IMR-90 (cell line): ENCODE results near the gene PKDCC. TPM values are rescaled to one million over a fixed set of nuclear protein-coding genes. Genes with fewer than 3 reads are reported as not detected.

Source experiments
- ATAC-seq: fragments of 200-7000 bp; cut with Tn5 transposase; 2 replicates; pipeline ENCODE4 v1.9.1; 2020; ENCODE audit warnings: low read depth, mild to moderate bottlenecking, moderate library complexity
- BruUV-seq: library from RNA; stranded (reverse); fragments of 400-500 nt; replicated peaks from 2 replicates; lab custom pipeline; 2021; lab: Mats Ljungman, UMichigan
- CTCF ChIA-PET: fragments of 300-600 bp; formaldehyde crosslinking; extraction: SDS; loops from one replicate; lab custom pipeline; 2021; ENCODE audit warnings: antibody characterized with exemption; lab: Yijun Ruan, JAX
- POLR2A ChIA-PET: fragments of 300-600 bp; sonication (Branson Sonifier 250); formaldehyde crosslinking; loops from one replicate; lab custom pipeline; 2022; ENCODE audit warnings: antibody characterized with exemption; ENCODE audit not compliant: unreplicated experiment; lab: Charles Lee
- DNase-seq: peaks from one replicate; pipeline ENCODE4 v3.0.0; 2013
- H2AFZ ChIP-seq: replicated peaks from 2 replicates; pipeline ENCODE3; 2013; ENCODE audit warnings: low read length, mild to moderate bottlenecking; ENCODE audit not compliant: poor library complexity
- H2AK5ac ChIP-seq: 2 replicates; pipeline ENCODE4 v1.6.1; 2013; ENCODE audit warnings: low read depth, low read length, inconsistent platforms
- H2AK9ac ChIP-seq: replicated peaks from 2 replicates; pipeline ENCODE3; 2013; ENCODE audit warnings: mild to moderate bottlenecking, low read depth, low read length, moderate library complexity; ENCODE audit not compliant: poor library complexity
- H2BK120ac ChIP-seq: 2 replicates; pipeline ENCODE4 v1.6.1; 2013; ENCODE audit warnings: low read depth, low read length, inconsistent platforms
- H2BK15ac ChIP-seq: 3 replicates; pipeline ENCODE4 v1.6.1; 2013; ENCODE audit warnings: low read depth, low read length, inconsistent platforms
- H2BK20ac ChIP-seq: 2 replicates; pipeline ENCODE4 v1.6.1; 2013; ENCODE audit warnings: low read depth, mild to moderate bottlenecking, inconsistent platforms, low read length, moderate library complexity
- H2BK5ac ChIP-seq: 2 replicates; pipeline ENCODE4 v1.6.1; 2013; ENCODE audit warnings: mild to moderate bottlenecking, low read depth, low read length, inconsistent platforms; ENCODE audit not compliant: poor library complexity, severe bottlenecking
- H3K14ac ChIP-seq: replicated peaks from 2 replicates; pipeline ENCODE4 v1.6.1; 2013; ENCODE audit warnings: low read depth, low read length, inconsistent platforms
- H3K18ac ChIP-seq: 2 replicates; pipeline ENCODE4 v1.6.1; 2013; ENCODE audit warnings: low read depth, low read length, control low read depth
- H3K23ac ChIP-seq: 2 replicates; pipeline ENCODE4 v1.6.1; 2013; ENCODE audit warnings: low read depth, low read length, inconsistent platforms
- H3K27ac ChIP-seq: 2 replicates; pipeline ENCODE4 v1.5.1; 2013; ENCODE audit warnings: mild to moderate bottlenecking, control low read depth, low read length; ENCODE audit not compliant: insufficient read depth
- H3K27me3 ChIP-seq: 2 replicates; pipeline ENCODE4 v1.6.1; 2013; ENCODE audit warnings: low read length; ENCODE audit not compliant: control insufficient read depth, insufficient read depth
- H3K36me3 ChIP-seq: 2 replicates; pipeline ENCODE4 v1.6.1; 2013; ENCODE audit warnings: low read length, mixed read lengths; ENCODE audit not compliant: control insufficient read depth, insufficient read depth
- H3K4ac ChIP-seq: 2 replicates; pipeline ENCODE4 v1.6.1; 2013; ENCODE audit warnings: low read depth, low read length, inconsistent platforms
- H3K4me1 ChIP-seq: 2 replicates; pipeline ENCODE4 v1.6.1; 2013; ENCODE audit warnings: low read length, mixed read lengths; ENCODE audit not compliant: control insufficient read depth, insufficient read depth
- H3K4me2 ChIP-seq: 2 replicates; pipeline ENCODE4 v1.6.1; 2013; ENCODE audit warnings: low read depth, mild to moderate bottlenecking, control low read depth, low read length, moderate library complexity
- H3K4me3 ChIP-seq: 2 replicates; pipeline ENCODE4 v1.5.1; 2013; ENCODE audit warnings: low read depth, mild to moderate bottlenecking, control low read depth, low read length, moderate library complexity; ENCODE audit not compliant: insufficient read depth
- H3K56ac ChIP-seq: 2 replicates; pipeline ENCODE4 v1.6.1; 2013; ENCODE audit warnings: low read length, inconsistent platforms; ENCODE audit not compliant: insufficient read depth; ENCODE audit errors: extremely low read depth
- H3K79me1 ChIP-seq, 2 experiments: 2 replicates each; pipeline ENCODE4 v1.6.1; 2013; ENCODE audit warnings: low read length in 2 of 2, inconsistent platforms in 1 of 2, low read depth in 1 of 2
- H3K9ac ChIP-seq: 2 replicates; pipeline ENCODE4 v1.6.1; 2013; ENCODE audit warnings: low read depth, low read length, control low read depth
- H3K9me1 ChIP-seq: 2 replicates; pipeline ENCODE4 v1.6.1; 2013; ENCODE audit warnings: low read length, inconsistent platforms; ENCODE audit not compliant: insufficient read depth
- H3K9me3 ChIP-seq: 2 replicates; pipeline ENCODE4 v1.6.1; 2013; ENCODE audit warnings: low read length; ENCODE audit not compliant: control insufficient read depth, insufficient read depth
- H4K20me1 ChIP-seq: 2 replicates; pipeline ENCODE4 v1.6.1; 2013; ENCODE audit warnings: low read length, inconsistent platforms; ENCODE audit not compliant: insufficient read depth
- H4K5ac ChIP-seq: 2 replicates; pipeline ENCODE4 v1.6.1; 2013; ENCODE audit warnings: mild to moderate bottlenecking, low read depth, low read length, control low read depth
- H4K8ac ChIP-seq, 2 experiments: 2 replicates each; pipeline ENCODE4 v1.6.1; 2013; ENCODE audit warnings: low read depth in 2 of 2, low read length in 2 of 2, control low read depth in 1 of 2, inconsistent platforms in 1 of 2
- H4K91ac ChIP-seq: 2 replicates; pipeline ENCODE4 v1.6.1; 2013; ENCODE audit warnings: low read depth, low read length, inconsistent platforms; ENCODE audit not compliant: insufficient read depth
- BHLHE40 ChIP-seq: fragments of 150-350 bp; IDR thresholded peaks from 2 replicates; pipeline ENCODE4 v1.6.1; 2016; ENCODE audit warnings: mild to moderate bottlenecking, low read depth, low read length
- CEBPB ChIP-seq: IDR thresholded peaks from 2 replicates; pipeline ENCODE4 v1.6.1; 2012; ENCODE audit warnings: low read depth, low read length, improper control_type of control experiment
- CHD1 ChIP-seq: IDR thresholded peaks from 2 replicates; pipeline ENCODE4 v1.6.1; 2012; ENCODE audit warnings: low read depth, low read length, improper control_type of control experiment
- FOS ChIP-seq: fragments of 150-350 bp; IDR thresholded peaks from 2 replicates; pipeline ENCODE4 v1.6.1; 2016; ENCODE audit warnings: low read depth, low read length
- MAFK ChIP-seq: IDR thresholded peaks from 2 replicates; pipeline ENCODE4 v1.6.1; 2012; ENCODE audit warnings: low read depth, low read length, improper control_type of control experiment
- MAZ ChIP-seq: IDR thresholded peaks from 2 replicates; pipeline ENCODE4 v1.6.1; 2012; ENCODE audit warnings: low read depth, mild to moderate bottlenecking, low read length, improper control_type of control experiment, moderate library complexity, borderline replicate concordance
- NFE2L2 ChIP-seq: fragments of 150-350 bp; IDR thresholded peaks from 2 replicates; pipeline ENCODE4 v1.6.1; 2016; ENCODE audit warnings: low read depth, mild to moderate bottlenecking, low read length
- POLR2A ChIP-seq: IDR thresholded peaks from 2 replicates; pipeline ENCODE4 v1.6.1; 2012; ENCODE audit warnings: mild to moderate bottlenecking, low read depth, low read length
- RAD21 ChIP-seq: IDR thresholded peaks from 2 replicates; pipeline ENCODE4 v1.6.1; 2012; ENCODE audit warnings: low read length, improper control_type of control experiment
- RCOR1 ChIP-seq: IDR thresholded peaks from 2 replicates; pipeline ENCODE4 v1.6.1; 2012; ENCODE audit warnings: mild to moderate bottlenecking, low read length, improper control_type of control experiment; ENCODE audit not compliant: insufficient replicate concordance
- RFX5 ChIP-seq: IDR thresholded peaks from 2 replicates; pipeline ENCODE4 v1.8.0; 2012; ENCODE audit warnings: low read depth, mild to moderate bottlenecking, low read length, moderate library complexity
- SMC3 ChIP-seq: fragments of 150-350 bp; IDR thresholded peaks from 2 replicates; pipeline ENCODE4 v1.6.1; 2016; ENCODE audit warnings: low read depth, mild to moderate bottlenecking, antibody characterized with exemption, low read length, moderate library complexity
- WGBS, 2 experiments: methylation state at CpG; one replicate each; pipeline versions ENCODE4 v1.1.5 to v1.1.7; 2013; ENCODE audit warnings: missing lambda C conversion rate in 2 of 2; ENCODE audit not compliant: insufficient read length in 1 of 2; ENCODE audit errors: extremely low coverage in 2 of 2; 5-methylcytosine and 5-hydroxymethylcytosine counted together
- dilution Hi-C: fragments of 300-500 bp; cut with HindIII; formaldehyde crosslinking; loops from one replicate; pipeline ENCODE4 v1.14.3; 2018; ENCODE audit warnings: low sequenced_read_pairs; ENCODE audit not compliant: unreplicated experiment
- in situ Hi-C: fragments of 300-500 bp; cut with MboI; formaldehyde crosslinking; loops from 3 replicates; pipeline ENCODE4 v1.14.3; 2019; ENCODE audit warnings: low sequenced_read_pairs, inconsistent platforms, mixed read lengths
- intact Hi-C: fragments of 100-400 bp; cut with micrococcal nuclease; formaldehyde crosslinking; loops from 2 replicates; pipeline ENCODE4 v1.10.0; 2022
- polyA plus RNA-seq, 3 experiments: library from polyadenylated mRNA; depleted of rRNA; stranded (reverse); fragments of >200 nt; gene quantifications; 2 replicates each; pipeline ENCODE4 v1.2.3, GENCODE V29; 2012; ENCODE audit warnings: low replicate concordance in 1 of 3
- total RNA-seq: library from RNA; depleted of rRNA; stranded (reverse); fragments of >200 nt; gene quantifications from 2 replicates; pipeline ENCODE4 v1.2.3, GENCODE V29; 2012
- TF ChIP-seq, protein P1 (sequence below): conservative IDR thresholded peaks from 2 replicates; pipeline ENCODE4 v1.5.1; 2012; ENCODE audit warnings: mild to moderate bottlenecking, low read depth, low read length, improper control_type of control experiment
- TF ChIP-seq, protein P2 (sequence below): fragments of 150-350 bp; IDR thresholded peaks from 2 replicates; pipeline ENCODE4 v1.6.1; 2016; ENCODE audit warnings: low read depth, mild to moderate bottlenecking, low read length, moderate library complexity, borderline replicate concordance
- TF ChIP-seq, protein P3 (sequence below): fragments of 150-350 bp; IDR thresholded peaks from 2 replicates; pipeline ENCODE4 v1.6.1; 2017; ENCODE audit warnings: mild to moderate bottlenecking, antibody characterized with exemption, low read length, low read depth

Gene PKDCC
- total and polyA plus RNA-seq, 2 of the 4 experiments (the other 2 are of a cell fraction), result 55.6 to 95.7 TPM

DNA sequence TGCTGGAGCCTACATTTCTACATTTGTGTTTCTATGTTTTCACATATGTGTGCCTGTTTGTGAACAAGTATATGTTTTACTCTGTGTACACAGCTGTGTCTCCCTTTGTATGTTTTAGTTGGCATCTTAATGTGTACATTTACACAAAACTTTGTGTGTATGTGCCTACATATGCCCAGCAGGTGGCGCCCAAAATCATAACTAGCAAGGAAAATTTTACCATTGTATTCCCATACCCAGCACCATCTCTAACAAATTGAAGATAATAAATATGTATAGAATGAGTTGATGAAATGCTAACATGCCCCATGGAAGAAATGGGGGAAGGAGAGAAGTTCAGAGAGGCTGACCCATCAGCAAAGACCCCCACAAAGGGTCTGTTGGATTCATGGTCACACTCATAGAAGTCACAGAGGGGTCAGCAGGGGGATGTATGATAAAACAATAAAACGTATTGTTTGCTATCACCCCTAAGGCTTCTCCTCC lies 48.1 kb downstream of the PKDCC start:
- peak overlapping the region in 1 of 2 experiments; percentile 46; a peak in 1 of 4 replicates for H4K8ac ChIP-seq
- no peak overlapping the region for H3K4me2 ChIP-seq
- peaks cover 22% of the 10 kb centered on the region for H3K4me1 ChIP-seq
- peak; percentile 65 for ATAC-seq
- no CpG with 5 or more reads among the region's 2 CpGs for WGBS, 2 experiments
- no TSS peak for BruUV-seq
- intact Hi-C loops (loop anchor here (1.0 to 10.0 kb wide), 8 partner anchors 73 to 567 kb away; partner anchors contain the start of genes COX7A2L, EML4 and KCNG3), in situ Hi-C loops (loop anchor here (5.0 kb wide), 1 partner anchor 226 kb away; no protein-coding TSS in a partner anchor), dilution Hi-C loops (loop anchor here (25.0 kb wide), 1 partner anchor 209 kb away; no protein-coding TSS in a partner anchor)
- peak overlapping the region; percentile 57; the same call in 1 of the 2 replicates for H3K4ac ChIP-seq
- POLR2A ChIA-PET, result no interaction called here
- H4K91ac ChIP-seq, result 0 out of 2 replicates have a peak overlapping the region, but pooled peaks have one; percentile 24
- DNase-seq, result peak; percentile 83
- no peaks in the 10 kb centered on the region for H4K20me1 ChIP-seq
- no peak overlapping the region for H4K5ac ChIP-seq
- H3K9ac ChIP-seq, result no peak overlapping the region
- 0 out of 2 replicates have a peak overlapping the region, but pooled peaks have one; percentile 43 for H2AK5ac ChIP-seq
- H3K9me3 ChIP-seq, result no peaks in the 10 kb centered on the region; the same call in 1 of the 2 replicates
- peak overlapping the region; percentile 79 for H2AK9ac ChIP-seq
- no peak overlapping the region for H2BK5ac ChIP-seq
- H3K9me1 ChIP-seq, result peaks cover 3% of the 10 kb centered on the region; the same call in 1 of the 2 replicates
- H2BK120ac ChIP-seq, result no peak overlapping the region
- H3K4me3 ChIP-seq, result no peak overlapping the region
- CTCF ChIA-PET, result interaction anchor here (0.6 to 1.7 kb wide), 8 partner anchors 46 to 242 kb away, joined by 3 to 6 read pairs (median 3); no protein-coding TSS in a partner anchor
- no peaks in the 10 kb centered on the region for H3K36me3 ChIP-seq
- no peak overlapping the region for H3K56ac ChIP-seq
- no peak overlapping the region for H2AFZ ChIP-seq
- H3K27ac ChIP-seq, result no peak overlapping the region
- H3K18ac ChIP-seq, result no peak overlapping the region
- 0 out of 3 replicates have a peak overlapping the region, but pooled peaks have one; percentile 35 for H2BK15ac ChIP-seq
- H3K23ac ChIP-seq, result no peak overlapping the region
- H3K14ac ChIP-seq, result no peak overlapping the region
- H3K27me3 ChIP-seq, result no peaks in the 10 kb centered on the region
- no peaks in the 10 kb centered on the region for H3K79me1 ChIP-seq
- H2BK20ac ChIP-seq, result peak overlapping the region; percentile 15; the same call in 1 of the 2 replicates
- peak; percentile 97 for TF ChIP-seq SMC3
- TF ChIP-seq, protein P1, sequence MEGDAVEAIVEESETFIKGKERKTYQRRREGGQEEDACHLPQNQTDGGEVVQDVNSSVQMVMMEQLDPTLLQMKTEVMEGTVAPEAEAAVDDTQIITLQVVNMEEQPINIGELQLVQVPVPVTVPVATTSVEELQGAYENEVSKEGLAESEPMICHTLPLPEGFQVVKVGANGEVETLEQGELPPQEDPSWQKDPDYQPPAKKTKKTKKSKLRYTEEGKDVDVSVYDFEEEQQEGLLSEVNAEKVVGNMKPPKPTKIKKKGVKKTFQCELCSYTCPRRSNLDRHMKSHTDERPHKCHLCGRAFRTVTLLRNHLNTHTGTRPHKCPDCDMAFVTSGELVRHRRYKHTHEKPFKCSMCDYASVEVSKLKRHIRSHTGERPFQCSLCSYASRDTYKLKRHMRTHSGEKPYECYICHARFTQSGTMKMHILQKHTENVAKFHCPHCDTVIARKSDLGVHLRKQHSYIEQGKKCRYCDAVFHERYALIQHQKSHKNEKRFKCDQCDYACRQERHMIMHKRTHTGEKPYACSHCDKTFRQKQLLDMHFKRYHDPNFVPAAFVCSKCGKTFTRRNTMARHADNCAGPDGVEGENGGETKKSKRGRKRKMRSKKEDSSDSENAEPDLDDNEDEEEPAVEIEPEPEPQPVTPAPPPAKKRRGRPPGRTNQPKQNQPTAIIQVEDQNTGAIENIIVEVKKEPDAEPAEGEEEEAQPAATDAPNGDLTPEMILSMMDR, result peak; percentile 88
- no peak for TF ChIP-seq RFX5
- TF ChIP-seq MAFK, result no peak
- TF ChIP-seq, protein P2, sequence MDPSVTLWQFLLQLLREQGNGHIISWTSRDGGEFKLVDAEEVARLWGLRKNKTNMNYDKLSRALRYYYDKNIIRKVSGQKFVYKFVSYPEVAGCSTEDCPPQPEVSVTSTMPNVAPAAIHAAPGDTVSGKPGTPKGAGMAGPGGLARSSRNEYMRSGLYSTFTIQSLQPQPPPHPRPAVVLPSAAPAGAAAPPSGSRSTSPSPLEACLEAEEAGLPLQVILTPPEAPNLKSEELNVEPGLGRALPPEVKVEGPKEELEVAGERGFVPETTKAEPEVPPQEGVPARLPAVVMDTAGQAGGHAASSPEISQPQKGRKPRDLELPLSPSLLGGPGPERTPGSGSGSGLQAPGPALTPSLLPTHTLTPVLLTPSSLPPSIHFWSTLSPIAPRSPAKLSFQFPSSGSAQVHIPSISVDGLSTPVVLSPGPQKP, result no peak
- no peak for TF ChIP-seq BHLHE40
- peak; percentile 90 for TF ChIP-seq RAD21
- TF ChIP-seq CHD1, result no peak
- TF ChIP-seq FOS, result no peak
- TF ChIP-seq NFE2L2, result no peak
- no peak for TF ChIP-seq MAZ
- TF ChIP-seq RCOR1, result no peak
- TF ChIP-seq, protein P3, sequence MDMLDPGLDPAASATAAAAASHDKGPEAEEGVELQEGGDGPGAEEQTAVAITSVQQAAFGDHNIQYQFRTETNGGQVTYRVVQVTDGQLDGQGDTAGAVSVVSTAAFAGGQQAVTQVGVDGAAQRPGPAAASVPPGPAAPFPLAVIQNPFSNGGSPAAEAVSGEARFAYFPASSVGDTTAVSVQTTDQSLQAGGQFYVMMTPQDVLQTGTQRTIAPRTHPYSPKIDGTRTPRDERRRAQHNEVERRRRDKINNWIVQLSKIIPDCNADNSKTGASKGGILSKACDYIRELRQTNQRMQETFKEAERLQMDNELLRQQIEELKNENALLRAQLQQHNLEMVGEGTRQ, result no peak
- TF ChIP-seq POLR2A, result peak; percentile 27; the same call in 1 of the 2 replicates
- no peak for TF ChIP-seq CEBPB
